GM12873 (cell line): Measurements from ENCODE around the gene PAM.

Experiments
- CTCF ChIP-seq: IDR thresholded peaks from 2 replicates; pipeline ENCODE4 v1.5.1; 2012; ENCODE audit warnings: low read depth, mild to moderate bottlenecking, moderate library complexity, low read length, control low read depth; ENCODE audit not compliant: insufficient read depth; ENCODE audit errors: missing control alignments

Gene PAM

GRCh38 chr5:102853680-102854079 is 98.6 kb downstream of the PAM start:
- TF ChIP-seq CTCF, result no peak

DNA sequence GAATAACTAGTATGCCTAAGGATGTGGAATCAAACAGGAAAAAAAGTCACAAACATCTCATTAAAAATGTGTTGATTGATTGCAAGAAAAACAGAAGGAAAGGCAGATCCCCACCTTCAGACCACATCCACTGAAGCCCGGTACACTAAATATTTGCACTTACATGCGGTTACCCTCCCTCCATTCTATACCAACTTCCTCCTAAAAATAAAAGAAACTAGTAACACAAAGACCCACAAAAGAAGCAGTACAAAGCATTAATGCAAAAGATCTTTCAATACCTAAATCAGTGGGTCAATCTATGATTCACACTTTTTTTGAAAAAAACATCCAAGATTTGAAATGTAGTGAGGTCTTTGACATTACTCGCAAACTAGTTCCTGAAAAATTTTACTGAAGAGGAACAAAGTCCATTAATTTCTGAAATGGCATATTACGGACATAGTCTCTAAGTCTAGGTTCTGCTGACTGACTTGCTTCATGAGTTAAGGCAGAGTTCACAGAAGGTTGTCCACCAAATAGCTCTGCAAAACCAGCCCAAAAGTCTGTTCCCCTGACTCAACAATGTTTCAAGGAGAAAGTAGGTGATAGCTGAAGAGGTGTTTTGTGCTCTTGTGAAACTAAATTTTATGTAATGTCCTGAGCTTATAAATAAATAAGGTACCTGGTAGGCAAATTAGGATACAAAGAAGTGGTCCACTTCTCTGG is 100.7 kb downstream of the PAM start:
- TF ChIP-seq CTCF, result no peak

DNA sequence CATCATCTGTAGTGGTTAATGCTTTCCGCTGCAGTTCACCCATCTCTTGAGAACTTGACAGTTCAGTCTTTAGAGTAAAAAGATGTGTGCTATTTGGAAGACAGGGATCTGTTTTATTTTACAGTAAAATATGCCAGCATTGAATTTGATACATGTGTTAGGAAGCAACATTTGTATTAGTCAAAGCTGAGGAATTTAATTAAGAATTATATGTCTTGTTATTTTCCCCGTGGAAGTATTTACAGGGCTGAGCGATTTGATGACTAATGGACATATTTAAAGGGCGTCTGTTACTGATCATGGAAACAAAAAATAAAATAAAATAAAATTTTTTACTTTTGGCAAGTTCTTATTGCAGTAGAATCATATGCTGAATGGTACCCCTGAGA is 101.3 kb downstream of the PAM start:
- no peak for TF ChIP-seq CTCF

DNA sequence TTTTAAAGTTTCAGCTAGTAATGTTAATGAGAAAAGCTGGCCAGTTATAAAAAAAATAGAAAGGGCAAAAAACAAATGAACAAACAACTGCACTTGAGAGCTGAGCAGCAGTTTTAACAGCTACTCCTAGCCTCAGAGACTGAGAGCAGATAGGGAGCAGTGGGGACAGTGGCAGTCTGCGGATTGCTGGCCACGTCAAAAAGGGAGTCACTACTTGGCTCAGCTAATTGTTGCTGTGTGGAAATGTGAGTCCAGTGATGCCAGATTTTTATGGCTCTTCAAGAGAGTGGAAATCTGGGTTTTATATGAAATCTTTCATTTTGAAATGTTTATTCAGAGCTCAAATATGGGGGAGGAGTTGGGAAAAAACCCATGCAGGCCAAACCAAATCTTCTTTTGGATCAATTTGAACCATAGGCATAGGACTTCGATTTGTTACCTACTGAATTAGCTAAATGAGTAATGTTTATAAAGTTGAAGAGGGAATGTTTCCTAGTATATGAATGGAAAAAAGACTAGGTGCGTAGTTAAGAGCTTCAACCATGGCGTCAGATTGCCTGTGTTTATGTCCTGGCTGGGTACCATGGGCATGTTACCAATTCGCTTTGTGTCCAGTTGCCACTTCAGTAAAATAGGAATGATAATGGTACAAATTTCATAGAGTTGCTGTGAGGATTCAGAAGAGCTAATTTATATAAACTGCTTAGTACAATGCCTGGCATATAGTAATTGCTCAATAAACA is 102.1 kb downstream of the PAM start:
- TF ChIP-seq CTCF, result no peak

DNA sequence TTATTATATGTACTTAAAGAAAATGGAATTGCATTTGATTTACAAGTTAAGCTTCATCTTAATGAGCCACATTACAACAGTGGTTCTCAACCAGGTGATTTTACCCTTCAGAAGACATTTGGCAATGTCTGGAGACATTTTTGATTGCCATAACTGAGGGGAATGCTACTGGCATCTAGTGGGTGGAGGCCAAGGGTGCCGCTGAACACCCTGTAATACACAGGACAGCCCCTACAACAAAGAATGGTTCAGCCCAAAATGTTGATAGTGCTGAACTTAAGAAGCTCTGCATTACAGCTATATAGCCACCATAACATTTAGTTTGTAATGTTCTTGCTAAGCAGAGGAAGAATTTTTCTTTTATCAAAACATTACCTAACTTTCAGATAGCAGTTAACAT is 103.1 kb downstream of the PAM start:
- TF ChIP-seq CTCF, result no peak

- no peak for TF ChIP-seq CTCF
Observed at GRCh38 chr5:102858808-102859207, 103.7 kb downstream of the PAM start.

GRCh38 chr5:102860035-102860434 is 104.9 kb downstream of the PAM start:
- no peak for TF ChIP-seq CTCF
